Bronchial epithelial cell (primary cell): ENCODE measurements around the gene ADCY1. TPM values are rescaled to one million over a fixed set of nuclear protein-coding genes. Genes with fewer than 3 reads are reported as not detected.

Experiments
- DNase-seq: peaks from one replicate; pipeline ENCODE4 v3.0.0-alpha.2; 2010; ENCODE audit warnings: low read depth
- FAIRE-seq: peaks from 2 replicates; lab custom pipeline; 2011; peaks lifted over from hg19 to GRCh38; lab: Jason Lieb, UNC
- H3K27me3 ChIP-seq: 2 replicates; pipeline ENCODE4 v1.5.1; 2011; ENCODE audit warnings: low read length; ENCODE audit not compliant: control insufficient read depth, insufficient read depth
- H3K36me3 ChIP-seq: 2 replicates; pipeline ENCODE4 v1.5.1; 2011; ENCODE audit warnings: low read length; ENCODE audit not compliant: control insufficient read depth, insufficient read depth
- H3K4me3 ChIP-seq: 2 replicates; pipeline ENCODE4 v1.5.1; 2011; ENCODE audit warnings: mild to moderate bottlenecking, low read depth, low read length, control low read depth
- total RNA-seq: library from RNA; depleted of rRNA; stranded (reverse); fragments of >200 nt; gene quantifications from 2 replicates; pipeline ENCODE4 v1.2.1, GENCODE V29; 2014
- TF ChIP-seq, protein P1 (sequence below): IDR thresholded peaks from 2 replicates; pipeline ENCODE4 v1.5.1; 2011; ENCODE audit warnings: mild to moderate bottlenecking, moderate library complexity, low read length, control low read depth, inconsistent platforms; ENCODE audit not compliant: insufficient read depth, severe bottlenecking

The ADCY1 gene
- total RNA-seq, 1 donor from 2014 or later = 0.79 TPM

DNA sequence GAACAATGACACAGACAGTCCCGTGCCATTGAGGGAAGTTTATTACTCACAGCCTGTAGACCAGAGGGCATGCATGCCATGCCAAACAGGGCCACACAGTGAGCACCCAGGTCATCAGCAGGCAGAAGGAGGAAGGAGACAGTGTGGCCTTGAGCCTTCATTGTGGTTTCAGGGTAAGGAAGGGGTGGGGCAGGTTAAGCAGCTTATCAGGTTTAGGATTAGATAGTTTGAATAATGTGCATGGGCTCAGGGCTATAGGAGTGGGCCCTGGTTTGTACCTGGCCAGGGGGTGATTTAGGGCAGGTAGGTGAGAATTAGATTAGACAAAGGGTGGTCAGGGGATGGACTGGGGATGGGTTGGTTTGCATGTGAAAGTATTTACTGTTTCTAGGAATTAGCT, 67.9 kb downstream of the ADCY1 start:
- Histone ChIP-seq H3K36me3 (no peaks in the 10 kb centered on the region), H3K4me3 (no peak overlapping the region), H3K27me3 (no peaks in the 10 kb centered on the region)
- no peak for DNase-seq
- FAIRE-seq = no peak
- TF ChIP-seq, protein P1, sequence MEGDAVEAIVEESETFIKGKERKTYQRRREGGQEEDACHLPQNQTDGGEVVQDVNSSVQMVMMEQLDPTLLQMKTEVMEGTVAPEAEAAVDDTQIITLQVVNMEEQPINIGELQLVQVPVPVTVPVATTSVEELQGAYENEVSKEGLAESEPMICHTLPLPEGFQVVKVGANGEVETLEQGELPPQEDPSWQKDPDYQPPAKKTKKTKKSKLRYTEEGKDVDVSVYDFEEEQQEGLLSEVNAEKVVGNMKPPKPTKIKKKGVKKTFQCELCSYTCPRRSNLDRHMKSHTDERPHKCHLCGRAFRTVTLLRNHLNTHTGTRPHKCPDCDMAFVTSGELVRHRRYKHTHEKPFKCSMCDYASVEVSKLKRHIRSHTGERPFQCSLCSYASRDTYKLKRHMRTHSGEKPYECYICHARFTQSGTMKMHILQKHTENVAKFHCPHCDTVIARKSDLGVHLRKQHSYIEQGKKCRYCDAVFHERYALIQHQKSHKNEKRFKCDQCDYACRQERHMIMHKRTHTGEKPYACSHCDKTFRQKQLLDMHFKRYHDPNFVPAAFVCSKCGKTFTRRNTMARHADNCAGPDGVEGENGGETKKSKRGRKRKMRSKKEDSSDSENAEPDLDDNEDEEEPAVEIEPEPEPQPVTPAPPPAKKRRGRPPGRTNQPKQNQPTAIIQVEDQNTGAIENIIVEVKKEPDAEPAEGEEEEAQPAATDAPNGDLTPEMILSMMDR = no peak

DNA sequence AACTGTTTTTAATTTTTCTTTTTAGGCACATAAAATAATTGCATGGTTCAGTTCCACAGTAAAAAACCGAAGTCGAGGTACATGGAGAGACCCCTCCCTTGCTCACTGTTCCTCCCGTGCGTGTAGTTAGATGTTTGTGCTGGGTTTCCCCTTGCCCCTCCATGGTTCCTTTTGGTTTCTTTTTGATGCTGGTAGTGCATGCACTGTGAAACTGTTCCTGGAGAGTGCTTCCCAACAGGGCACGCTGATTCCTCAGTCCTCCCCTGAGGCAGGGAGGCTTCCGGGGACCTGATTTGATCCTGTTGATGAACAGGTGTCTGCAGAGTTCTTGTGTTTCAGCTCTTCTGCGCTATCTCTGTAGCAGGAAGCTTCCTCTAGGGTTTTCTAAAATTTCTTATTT, 69.5 kb downstream of the ADCY1 start:
- Histone ChIP-seq H3K36me3 (no peaks in the 10 kb centered on the region), H3K27me3 (no peaks in the 10 kb centered on the region), H3K4me3 (no peak overlapping the region)
- FAIRE-seq (no peak), DNase-seq (no peak)
- TF ChIP-seq, protein P1 = no peak

DNA sequence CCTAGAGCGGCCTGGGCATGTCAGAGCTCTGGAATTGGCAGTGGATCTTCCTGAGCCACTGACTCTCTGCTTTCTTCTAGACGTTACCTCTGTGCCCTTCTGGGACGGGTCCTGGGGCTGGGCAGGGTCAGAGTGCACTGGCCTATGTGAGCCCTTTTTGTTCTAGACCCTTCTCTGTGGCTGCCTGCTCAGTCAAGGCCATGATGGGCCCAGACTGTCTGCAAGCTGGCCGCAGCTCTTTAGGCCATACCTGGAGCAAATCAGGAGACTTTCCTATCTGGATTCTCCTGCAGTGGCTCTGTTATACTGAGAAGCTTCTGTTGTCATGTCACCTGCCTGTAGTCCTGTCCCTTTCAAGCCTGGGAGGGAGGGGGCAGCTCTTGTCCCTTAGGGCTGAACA, 70.1 kb downstream of the ADCY1 start:
- Histone ChIP-seq H3K4me3 (no peak overlapping the region), H3K36me3 (no peaks in the 10 kb centered on the region), H3K27me3 (no peaks in the 10 kb centered on the region)
- FAIRE-seq = no peak
- TF ChIP-seq, protein P1 = no peak
- no peak for DNase-seq

DNA sequence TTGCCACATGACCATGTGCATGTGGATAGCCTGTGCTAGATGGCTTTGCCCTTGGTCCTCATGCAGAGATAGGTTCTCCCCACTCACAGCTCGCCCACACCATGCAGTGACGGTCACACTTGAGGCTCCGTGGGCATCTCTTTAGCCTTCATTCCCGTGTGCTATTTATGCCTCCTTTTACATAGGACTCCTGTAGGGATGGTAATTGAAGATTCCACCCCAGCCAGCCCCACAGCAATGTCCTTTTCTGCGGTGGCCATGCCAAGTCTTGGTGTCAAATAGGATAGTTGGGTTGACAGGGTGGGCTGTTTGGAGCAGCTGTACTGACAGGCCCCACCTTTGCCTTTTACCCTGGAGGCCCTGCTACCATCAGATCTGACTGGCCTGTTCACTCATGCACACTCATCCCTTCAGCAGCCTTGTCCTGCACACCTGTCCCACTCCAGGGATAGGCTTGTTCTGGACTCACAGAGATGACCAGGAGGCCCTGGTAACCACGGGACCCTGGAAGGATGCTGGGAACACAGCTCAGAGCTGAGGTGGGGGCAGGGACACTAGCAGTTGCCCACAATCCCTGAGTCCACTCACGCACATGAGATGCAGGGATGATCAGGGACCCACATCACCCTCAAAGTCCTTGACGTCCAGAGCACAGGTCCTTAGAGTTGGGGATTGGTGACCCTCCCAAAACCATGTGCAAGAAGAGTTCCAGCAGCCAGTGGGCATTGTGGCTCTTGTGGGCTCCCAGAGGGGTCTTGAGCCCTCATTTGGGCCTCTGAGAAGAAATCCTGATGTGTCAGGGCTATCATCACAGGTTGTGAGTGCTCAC, 71.2 kb downstream of the ADCY1 start:
- DNase-seq (no peak), FAIRE-seq (no peak)
- Histone ChIP-seq H3K27me3 (no peaks in the 10 kb centered on the region), H3K4me3 (no peak overlapping the region), H3K36me3 (no peaks in the 10 kb centered on the region)
- TF ChIP-seq, protein P1 = no peak

DNA sequence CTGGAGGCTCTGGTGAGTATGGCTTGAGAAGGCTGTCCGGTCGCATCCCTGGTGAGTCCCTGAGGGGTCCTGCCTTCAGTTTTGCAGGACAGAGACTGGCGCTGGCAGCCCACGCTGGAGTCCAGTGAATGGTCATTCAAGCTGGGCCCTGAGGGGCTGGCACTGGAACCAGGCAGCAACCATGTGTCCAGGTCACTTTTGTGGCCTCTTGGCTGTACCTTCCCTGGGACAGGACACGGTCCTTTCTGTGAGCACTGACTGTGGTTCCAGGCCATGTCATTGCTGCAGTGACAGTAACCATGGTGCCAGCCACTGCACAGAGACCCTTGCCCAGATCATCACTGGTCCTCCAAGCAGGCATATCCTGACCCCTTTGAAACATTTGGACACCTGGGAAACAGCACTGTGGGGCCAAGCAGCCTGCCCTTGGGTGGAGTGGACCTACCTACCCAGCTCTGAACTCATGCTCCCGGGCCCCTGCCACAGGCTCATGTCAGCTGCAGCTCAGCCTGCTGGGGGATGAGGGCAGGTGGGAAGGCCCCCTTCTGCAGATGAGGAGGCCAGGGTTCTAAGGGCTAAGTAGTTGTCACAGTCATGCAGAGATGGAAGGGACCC, 72.1 kb downstream of the ADCY1 start:
- TF ChIP-seq, protein P1 = no peak
- DNase-seq (no peak), FAIRE-seq (no peak)
- H3K4me3 ChIP-seq = no peak overlapping the region
- H3K27me3 ChIP-seq = no peaks in the 10 kb centered on the region
- no peaks in the 10 kb centered on the region for H3K36me3 ChIP-seq
